Stimulated activated CD4-positive, alpha-beta T cell treated with anti-CD3 and anti-CD28 coated beads, Interleukin-1b, Interleukin-23, amount 100 ng/mL, for 24 hours (primary cell): ENCODE results near the gene ESR1.
"Not testable (repeated sequence)": the region's sequence is repeated elsewhere in the genome, so short reads cannot be mapped to it uniquely, and the experiment has no call there.

Source experiments
- DNase-seq, 4 experiments: peaks; one replicate each; pipeline ENCODE4 v3.0.0-alpha.2; 2020; ENCODE audit warnings: low read depth in 4 of 4, low spot score in 1 of 4

ESR1 gene

DNA sequence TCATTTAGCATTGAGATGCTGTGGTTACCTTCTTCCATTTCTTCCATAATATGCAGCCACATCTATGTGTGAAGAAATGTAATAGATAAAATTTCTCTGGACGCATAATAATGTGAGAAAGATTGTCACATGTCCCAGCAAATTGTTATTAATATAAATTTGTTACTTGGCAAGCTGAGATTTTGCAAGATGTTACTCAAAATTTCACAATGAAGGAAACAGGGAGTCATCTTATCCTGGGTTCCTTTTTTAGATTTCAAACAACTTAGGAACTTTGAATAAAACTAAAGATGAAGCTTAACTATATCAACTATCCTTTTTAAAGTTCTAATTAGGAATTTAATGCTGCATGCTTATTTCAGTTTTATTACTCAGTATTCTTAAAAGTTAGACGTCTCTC is 3.6 kb downstream of the ESR1 start:
- no peak for DNase-seq

DNA sequence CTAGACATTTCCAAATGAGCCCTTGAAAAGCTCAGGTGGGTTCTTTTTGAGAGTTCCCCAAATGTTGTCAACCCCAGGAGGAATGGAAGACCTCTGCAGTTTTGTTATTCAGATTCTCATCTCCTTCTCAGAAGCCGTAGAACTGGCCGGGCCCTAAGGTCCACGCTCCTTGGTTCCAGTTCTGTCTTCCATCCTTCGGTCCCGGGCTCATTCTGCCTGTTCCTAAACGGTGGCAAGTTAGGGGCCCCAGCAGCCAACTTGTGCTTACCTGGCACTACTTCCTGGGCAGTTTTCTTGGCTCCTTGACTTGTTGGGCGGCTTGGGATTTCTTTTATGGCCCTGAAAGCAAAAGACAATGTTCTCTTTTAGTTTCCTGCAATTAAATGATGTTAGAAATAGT is 6.4 kb downstream of the ESR1 start:
- no peak for DNase-seq

DNA sequence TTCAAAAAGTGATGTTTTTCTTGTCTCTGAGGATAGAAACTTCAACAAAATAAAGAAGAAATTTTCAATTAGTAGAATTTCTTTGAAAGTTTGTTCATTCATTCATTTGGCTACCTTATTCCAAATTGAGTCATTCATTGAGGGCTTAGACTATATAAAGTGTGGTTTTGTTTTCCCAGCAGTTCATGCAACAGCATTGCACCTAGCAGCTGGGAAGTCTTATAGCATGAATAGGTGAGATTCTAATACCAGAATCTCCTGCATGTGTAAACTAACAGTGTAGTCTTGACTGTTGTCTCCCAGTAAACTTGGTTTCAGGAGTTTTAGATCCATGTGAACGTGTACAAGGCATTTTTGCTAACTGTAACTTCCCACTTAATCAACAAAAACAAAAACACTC is 7.1 kb downstream of the ESR1 start:
- DNase-seq, result no peak

DNA sequence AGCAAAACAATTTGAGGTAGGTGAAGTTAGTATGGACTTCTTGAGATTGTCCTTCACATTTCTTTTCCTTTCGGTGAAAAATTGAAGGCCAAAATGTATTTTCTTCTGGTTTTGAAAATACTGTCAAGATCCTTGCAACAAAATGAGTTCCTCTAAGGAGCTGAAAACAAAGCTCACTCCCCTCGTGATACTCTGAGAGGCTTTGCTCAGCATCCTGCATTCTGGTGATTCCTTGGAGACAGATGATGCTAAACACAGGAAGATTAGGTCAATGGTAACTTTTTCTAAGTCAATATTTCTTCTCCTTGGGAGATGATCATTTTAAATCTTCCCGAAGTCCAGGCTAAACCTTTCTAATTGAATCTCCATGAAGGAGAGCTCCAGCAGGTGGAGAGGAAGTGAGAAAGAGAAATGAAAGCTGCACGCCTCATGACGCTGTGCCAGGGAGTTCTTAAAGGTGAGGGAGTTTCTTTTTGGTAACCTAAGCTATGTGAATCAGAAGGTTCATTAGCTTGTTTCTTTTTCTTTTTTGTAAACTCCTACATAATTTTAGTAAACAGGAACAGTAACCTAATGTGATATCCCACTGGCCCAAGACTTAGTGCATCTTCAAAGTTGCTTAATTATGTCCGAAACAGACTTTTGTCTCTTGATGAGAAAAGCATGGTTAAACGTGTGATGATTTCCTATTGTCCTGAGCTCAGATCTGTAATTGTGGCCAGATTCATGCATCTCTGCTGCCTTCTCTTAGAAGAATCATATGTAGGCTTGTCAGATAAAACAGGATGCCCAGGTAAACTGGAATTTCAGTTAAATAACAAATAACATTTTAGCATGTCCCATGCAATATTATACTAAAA is 15.0 kb downstream of the ESR1 start:
- no peak for DNase-seq

DNA sequence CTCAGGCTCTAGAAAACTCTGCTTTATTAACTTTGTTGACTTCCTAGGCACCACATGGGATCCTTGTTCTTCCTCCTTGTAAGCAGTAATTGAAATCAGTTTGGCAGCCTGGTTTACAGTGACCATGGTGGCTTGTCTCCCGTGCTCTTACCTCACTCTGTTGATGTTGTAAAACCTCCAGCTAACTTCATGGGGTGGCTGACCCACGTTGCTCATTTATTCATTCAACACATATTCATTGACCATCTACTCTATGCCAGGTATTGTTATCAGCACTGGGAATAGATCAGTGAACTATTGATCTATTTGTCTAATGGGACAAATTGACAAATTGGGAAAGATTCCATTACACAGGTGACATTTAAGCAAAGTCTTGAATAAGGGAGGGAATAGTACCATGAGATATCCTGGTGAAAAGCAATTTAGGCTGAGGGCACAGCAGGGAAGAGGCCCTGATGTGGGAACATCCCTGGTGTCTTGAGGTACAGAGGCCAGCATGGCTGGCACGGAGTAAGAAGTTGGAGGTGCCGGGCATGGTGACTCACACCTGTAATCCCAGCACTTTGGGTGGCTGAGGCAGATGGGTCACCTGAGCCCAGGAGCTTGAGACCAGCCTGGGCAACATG is 19.1 kb downstream of the ESR1 start:
- no peak for DNase-seq

DNA sequence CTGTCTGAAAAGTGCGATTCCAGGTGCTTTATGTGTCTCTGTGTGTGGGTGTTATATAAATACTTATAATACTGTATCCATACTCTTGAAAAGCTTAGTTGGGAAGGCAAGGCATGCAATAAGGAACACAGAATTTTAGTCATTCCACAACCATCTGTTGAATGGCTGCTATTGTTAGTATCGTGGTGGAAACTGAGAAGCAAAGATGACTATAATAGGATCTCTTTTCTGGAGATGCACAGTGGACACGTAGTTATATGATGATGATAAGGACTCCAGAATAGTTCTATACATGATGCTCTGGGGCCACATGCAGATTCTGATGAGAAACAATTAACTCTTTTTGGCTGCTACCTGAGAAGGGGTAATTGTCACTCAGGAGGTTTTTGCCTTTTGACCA is 25.2 kb downstream of the ESR1 start:
- DNase-seq, result no peak

DNA sequence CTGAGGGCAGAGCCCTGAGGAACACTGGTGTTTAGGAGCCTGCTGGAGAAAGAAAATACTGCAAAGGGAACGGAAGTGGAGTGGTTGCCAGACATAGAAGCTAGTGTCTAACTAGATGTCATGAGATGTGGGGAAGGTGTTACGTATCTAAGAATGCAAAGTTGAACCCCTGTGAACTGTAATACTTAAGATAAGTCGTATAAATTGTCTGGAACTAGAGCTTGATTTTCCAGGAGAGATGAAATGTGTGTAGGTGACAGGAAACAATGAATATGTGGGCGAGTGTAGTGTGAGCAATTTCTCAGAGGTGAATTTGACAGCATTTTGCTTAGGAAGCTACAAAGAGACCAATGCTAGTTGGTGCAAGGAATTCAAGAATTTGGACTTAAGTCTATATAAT is 27.9 kb downstream of the ESR1 start:
- no peak for DNase-seq

DNA sequence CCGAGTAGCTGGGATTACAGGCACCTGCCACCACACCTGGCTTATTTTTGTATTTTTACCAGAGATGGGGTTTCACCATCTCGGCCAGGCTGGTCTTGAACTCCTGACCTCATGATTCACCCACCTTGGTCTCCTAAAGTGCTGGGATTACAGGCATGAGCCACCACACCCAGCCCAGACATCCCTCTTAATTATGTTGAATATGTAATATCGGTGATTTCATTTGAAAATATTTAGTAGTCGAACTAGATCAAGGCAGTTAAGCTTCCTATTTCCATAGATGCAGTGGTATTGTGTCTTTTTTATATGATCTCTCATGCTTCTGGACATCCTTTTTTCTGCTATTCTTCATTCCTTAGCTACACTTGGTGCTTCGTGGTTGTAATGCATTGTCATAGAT is 29.7 kb downstream of the ESR1 start:
- DNase-seq, result no peak

DNA sequence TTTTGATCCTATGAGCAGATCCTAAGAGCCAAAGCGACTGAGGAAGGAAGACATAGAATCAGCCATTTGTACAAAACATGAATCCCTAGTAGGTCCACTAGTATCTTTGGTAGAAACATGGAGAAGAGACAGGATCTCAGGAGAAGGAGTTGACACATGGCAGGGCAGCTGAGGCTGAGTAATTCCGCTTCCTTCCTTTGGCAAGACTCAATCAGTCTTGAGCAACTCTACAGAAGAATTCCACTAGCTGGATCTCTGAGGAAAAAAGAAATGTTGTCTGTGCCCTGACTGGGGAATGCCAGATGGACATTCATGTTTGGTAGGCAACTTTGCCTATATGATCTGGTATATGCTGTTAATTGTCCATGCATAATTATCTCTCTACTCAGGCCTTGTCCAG is 35.3 kb downstream of the ESR1 start:
- no peak for DNase-seq

DNA sequence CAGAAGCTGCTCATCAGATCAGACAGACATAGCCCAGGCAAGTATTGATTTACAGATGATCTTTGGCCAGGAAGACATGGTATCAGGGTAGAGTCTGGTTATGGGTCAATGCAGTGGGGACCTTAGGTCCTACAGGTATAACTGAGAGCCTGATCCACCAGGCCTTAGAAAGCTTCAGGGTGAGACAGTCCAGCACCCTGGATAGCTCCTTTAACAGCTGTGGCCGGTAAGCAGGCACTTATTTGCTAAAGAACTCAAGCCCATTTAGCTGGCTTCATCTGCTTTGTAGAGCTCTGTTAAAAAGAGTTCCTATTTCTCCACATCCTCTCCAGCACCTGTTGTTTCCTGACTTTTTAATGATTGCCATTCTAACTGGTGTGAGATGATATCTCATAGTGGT is 39.6 kb downstream of the ESR1 start:
- no peak for DNase-seq

DNA sequence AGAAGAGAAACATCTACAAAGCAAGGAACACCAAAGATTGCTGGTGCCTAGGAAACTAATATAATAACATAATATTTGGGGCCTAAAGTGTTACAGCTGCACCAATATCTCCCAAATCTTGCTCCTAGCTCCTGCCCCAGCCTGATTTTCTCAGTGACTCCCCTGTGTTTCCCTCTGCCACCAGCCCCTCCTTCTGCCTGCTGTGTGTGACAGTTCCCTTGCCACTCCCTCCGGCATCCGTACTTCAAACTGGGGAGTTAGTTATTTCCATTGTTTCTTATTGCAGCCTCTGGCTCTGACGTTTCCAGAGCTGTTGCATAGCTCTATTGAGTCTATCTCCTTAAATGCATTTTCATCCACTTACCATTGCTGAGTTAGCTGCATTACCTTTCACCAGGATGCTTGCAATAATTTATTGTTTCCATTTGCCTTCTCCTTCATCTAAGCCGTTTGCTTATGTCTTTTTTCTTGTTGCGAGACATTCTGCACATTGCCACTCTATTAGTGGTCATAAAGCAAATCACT is 43.1 kb downstream of the ESR1 start:
- no peak for DNase-seq

DNA sequence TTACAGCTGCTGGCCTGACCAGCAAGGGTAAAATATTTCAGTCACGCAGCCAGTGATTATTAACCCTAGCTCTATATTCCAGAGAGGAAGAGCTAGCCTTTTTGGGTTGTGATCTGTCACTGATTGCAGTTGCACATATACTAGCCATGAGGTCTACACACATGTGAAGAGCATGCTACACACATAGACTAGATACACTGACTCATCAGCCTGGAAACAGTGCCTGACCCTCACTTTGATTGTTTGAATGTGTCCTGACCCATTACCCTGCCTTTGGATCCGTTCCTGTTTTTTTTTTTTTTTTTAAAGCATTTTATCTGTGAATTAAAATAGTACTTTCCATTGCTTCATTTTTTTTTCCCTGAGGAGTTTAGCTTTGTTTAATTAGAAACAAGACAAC is 50.8 kb downstream of the ESR1 start:
- no peak for DNase-seq

DNA sequence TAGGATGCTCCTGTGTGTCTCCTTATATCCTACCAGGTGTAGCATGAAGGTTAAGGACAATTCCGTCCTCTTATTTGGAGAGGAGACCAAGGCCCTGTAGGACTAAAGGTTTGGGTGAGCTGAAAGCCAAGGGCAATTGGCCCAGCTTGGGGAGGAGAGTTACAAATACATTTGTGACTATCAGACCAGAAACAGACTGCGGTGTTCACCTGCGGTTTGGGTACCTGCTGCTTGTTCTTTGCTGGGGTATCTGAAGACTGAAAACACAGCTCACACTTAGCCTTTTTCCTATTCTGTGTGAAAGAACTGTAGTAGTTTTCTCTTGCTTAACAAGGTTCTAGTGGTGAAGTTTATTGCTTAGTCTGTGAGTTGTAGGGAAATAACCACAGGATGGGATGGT is 55.0 kb downstream of the ESR1 start:
- no peak for DNase-seq

DNA sequence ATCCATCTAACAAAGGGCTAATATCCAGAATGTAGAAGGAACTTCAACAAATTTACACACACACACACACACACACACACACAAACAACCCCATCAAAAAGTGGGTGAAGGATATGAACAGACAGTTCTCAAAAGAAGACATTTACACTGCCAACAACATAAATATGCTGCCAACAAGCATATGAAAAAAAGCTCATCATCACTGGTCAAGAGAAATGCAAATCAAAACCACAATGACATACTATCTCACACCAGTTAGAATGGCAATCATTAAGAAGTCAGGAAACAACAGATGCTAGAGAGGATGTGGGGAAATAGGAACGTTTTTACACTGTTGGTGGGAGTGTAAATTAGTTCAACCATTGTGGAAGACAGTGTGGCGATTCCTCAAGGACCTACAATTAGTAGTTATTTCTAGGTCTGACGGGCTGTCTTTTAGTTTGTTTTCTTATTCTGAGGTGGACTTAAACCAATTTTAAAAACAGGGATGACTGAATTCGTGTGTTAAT is 59.9 kb downstream of the ESR1 start:
- DNase-seq, result not testable (repeated sequence)

DNA sequence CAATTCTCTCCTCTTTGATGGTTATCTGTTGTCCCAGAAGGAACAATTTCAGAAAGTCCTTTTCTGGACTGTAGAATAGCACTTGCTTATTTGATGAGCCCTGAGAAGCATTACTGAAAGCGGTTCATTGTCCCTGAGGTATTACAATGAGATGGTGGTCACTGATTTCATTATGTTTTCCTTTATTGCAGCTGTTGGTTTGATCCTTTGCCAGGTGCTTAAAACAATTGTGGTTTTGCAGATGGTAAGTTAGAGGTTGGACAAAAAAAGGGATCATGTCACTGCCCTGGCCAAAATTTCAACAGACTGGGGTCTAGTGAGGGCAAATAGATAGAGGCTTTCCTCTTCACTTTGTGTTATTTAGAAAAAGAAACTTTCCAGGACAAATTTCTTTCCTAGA is 61.9 kb downstream of the ESR1 start:
- DNase-seq, result no peak

DNA sequence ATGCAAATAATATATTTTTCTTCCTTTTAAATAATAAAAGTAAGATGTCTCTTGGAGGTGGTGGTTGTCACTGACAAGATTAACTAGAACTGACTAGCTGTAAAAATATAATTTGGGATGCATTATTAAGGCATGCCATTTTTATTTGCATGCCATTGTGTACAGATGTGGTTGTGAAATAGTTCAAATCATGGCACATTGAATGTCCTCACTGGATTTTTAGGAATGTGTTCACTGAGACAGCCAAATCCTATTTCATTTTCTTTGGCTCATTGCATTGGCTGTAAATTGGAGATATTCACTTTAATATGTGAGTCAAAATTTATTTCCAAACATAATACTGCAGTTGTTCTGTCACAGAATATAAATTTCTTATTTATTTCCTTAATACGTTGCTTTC is 62.3 kb downstream of the ESR1 start:
- DNase-seq, result no peak

DNA sequence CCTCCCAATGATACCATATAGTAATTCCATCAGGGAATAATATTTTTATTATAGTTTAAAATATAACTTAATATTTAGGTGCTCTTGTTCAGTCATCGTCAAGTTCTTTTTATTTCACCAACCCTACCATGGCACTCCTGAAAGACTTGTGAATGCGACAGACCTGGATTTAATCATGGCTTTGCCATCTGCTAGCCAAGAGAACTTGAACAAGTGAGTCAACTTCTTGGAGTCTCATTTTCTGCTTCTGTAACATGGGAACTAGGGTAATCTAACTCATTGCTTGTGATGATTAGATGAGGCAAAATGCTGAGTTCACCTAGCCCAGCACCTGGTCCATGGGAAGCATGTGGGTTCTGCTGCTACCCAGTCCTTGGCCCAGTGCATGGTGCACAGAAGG is 62.9 kb downstream of the ESR1 start:
- DNase-seq, result no peak

DNA sequence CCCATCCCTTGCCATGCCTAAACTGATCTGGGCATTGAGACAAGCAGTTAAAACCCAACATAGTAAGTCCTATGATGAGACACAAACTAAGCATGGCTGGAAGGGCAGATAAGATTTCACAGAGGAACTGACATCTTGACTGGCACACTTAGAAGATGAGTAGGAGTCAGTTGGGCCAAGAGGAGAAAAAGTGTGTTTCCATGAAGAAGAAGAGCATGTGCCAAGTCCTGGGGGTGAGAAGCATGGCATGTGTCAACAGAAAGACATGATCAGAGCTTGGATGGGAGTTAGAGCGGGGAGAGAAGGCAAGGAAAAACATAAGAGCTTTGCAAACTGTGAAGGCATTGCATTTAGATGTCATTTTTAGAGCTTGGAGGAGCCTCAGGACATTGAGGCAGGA is 68.0 kb downstream of the ESR1 start:
- DNase-seq, result no peak

DNA sequence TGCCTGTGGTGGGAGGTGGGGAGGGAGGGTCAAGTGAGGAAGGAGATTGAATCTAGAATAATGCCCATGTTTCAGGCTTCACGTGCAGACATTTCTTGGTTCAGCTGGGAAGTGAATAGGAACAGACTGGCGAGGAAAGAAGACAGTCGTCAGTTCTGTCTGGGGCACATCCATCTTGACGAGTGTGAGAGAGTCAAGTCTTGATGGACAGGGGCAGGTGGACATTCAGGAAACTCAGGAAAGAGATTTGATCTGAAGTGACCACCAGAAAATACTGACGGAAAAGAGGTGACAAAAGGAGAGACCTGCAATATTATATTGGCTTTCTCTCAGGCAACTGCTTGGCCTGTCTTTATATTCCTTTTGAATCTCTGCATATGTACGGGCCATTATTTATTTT is 68.6 kb downstream of the ESR1 start:
- DNase-seq, result no peak

DNA sequence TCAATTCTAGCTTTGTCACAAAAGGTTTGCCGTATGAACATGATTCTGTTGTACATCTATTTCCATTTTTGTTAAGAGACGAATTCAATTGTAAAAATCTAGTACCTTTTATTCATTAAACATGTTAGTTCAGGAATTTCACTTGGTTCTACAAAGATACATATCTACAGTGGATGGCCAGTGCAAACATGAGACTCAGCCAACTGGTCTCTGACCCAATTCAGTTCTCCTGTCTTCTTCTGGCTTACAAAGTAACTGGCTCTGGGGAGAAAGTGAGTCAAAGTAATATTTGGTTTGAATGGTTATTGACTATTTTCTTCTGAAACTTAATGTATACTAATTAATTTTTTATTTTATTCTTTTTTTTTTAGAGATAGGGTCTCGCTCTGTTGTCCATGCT is 70.0 kb downstream of the ESR1 start:
- DNase-seq, result no peak

DNA sequence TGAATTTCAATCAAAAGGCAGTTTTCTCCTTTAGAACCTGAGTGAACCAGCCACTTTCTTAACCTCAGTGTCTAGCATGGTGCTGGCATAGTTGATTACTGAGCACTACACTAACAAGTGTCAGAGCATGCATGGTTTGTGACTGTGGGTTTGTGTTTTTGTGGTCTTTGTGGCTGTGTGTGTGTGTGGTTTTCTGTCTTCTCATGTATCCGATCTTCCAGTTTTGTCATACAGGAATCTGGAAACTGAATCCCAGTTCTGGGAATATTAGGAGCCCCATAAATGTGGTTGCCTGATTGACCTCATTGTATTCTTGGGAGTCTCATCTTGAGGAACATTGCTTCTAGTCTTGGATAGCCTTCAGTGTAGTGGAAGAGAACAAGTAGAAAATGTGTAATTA is 73.7 kb downstream of the ESR1 start:
- no peak for DNase-seq

DNA sequence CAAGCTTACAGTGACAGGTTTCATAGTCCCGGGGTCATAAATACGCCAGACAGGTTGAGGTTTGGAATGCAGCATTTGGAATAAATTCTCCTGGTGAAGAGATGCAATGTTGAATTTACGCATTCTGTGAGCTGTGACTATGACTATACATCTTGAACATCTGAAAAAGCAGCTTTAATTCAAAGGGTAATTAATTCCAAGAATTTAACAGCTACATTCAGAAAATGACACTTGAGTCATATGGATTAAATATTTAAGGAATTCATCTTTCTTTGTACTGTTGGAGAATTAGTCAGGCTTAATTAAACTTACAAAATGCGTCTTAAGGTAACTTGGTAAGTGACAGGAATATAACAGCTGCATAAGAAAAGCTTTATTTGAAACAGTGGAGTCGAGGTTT is 74.7 kb downstream of the ESR1 start:
- no peak for DNase-seq

DNA sequence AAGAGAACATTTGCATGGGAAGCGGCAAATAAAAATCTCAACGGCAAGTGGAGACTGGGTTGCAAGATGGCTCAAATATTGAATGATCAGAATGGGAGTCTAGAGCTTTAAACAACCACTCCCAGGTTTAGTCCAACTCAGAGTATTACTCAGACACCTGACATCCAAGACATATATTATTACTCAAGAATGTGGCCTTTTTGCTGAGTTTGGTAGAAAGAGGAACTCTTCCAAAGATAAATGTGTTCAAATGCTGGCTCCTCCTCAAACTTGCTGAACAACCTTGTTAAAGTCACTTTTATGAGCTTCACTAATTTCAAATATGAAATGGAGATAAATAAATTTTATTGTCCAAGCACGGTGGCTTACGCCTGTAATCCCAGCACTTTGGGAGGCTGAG is 77.8 kb downstream of the ESR1 start:
- no peak for DNase-seq
